HEK293T (cell line): Measurements from ENCODE around the gene ARMH3.
"Not testable (repeated sequence)": the region's sequence is repeated elsewhere in the genome, so short reads cannot be mapped to it uniquely, and the experiment has no call there.

Experiments
- CTCF ChIA-PET: fragments of 350-600 bp; formaldehyde crosslinking; extraction: SDS; loops from one replicate; lab custom pipeline; 2021; ENCODE audit warnings: antibody characterized with exemption, inconsistent platforms; lab: Yijun Ruan, JAX
- POLR2A ChIA-PET: fragments of 350-600 bp; formaldehyde crosslinking; extraction: SDS; loops from one replicate; lab custom pipeline; 2020; ENCODE audit warnings: antibody characterized with exemption, inconsistent platforms; lab: Yijun Ruan, JAX
- DNase-seq: peaks from one replicate; pipeline ENCODE4 v3.0.0; 2012; ENCODE audit warnings: mixed read lengths; ENCODE audit errors: extremely low spot score
- ARNT ChIP-seq: fragments of 450-650 bp; IDR thresholded peaks from 2 replicates; pipeline ENCODE4 v1.6.1; 2017; ENCODE audit warnings: mild to moderate bottlenecking
- BHLHE40 ChIP-seq: fragments of 450-650 bp; IDR thresholded peaks from 2 replicates; pipeline ENCODE4 v1.6.1; 2016; ENCODE audit warnings: mild to moderate bottlenecking, moderate library complexity, borderline replicate concordance
- ELF4 ChIP-seq: fragments of 450-650 bp; IDR thresholded peaks from 2 replicates; pipeline ENCODE4 v1.6.1; 2017; ENCODE audit warnings: antibody characterized with exemption
- FOXA1 ChIP-seq: fragments of 450-650 bp; IDR thresholded peaks from 2 replicates; pipeline ENCODE4 v1.6.1; 2016; ENCODE audit warnings: mild to moderate bottlenecking
- FOXK2 ChIP-seq: fragments of 450-650 bp; IDR thresholded peaks from 2 replicates; pipeline ENCODE4 v1.6.1; 2016; ENCODE audit warnings: mild to moderate bottlenecking
- FOXM1 ChIP-seq: fragments of 450-650 bp; IDR thresholded peaks from 2 replicates; pipeline ENCODE4 v1.6.1; 2017; ENCODE audit warnings: mild to moderate bottlenecking, borderline replicate concordance
- HDGF ChIP-seq: fragments of 450-650 bp; IDR thresholded peaks from 2 replicates; pipeline ENCODE4 v1.6.1; 2017; ENCODE audit warnings: antibody characterized with exemption, borderline replicate concordance
- L3MBTL2 ChIP-seq: fragments of 450-650 bp; conservative IDR thresholded peaks from 2 replicates; pipeline ENCODE4 v1.6.1; 2016; ENCODE audit warnings: mild to moderate bottlenecking
- LEF1 ChIP-seq: fragments of 450-650 bp; IDR thresholded peaks from 2 replicates; pipeline ENCODE4 v1.6.1; 2017; ENCODE audit warnings: mild to moderate bottlenecking, borderline replicate concordance
- NFRKB ChIP-seq: fragments of 450-650 bp; IDR thresholded peaks from 2 replicates; pipeline ENCODE4 v1.6.1; 2016; ENCODE audit warnings: mild to moderate bottlenecking, moderate library complexity
- SP1 ChIP-seq: fragments of 450-650 bp; IDR thresholded peaks from 2 replicates; pipeline ENCODE4 v1.6.1; 2017
- SUZ12 ChIP-seq: fragments of 450-650 bp; IDR thresholded peaks from 2 replicates; pipeline ENCODE4 v1.6.1; 2016; ENCODE audit warnings: mild to moderate bottlenecking
- TARDBP ChIP-seq: fragments of 450-650 bp; IDR thresholded peaks from 2 replicates; pipeline ENCODE4 v1.6.1; 2016
- ZNF384 ChIP-seq: fragments of 450-650 bp; IDR thresholded peaks from 2 replicates; pipeline ENCODE4 v1.6.1; 2016
- TF ChIP-seq, protein P1 (sequence below): fragments of 450-650 bp; IDR thresholded peaks from 2 replicates; pipeline ENCODE4 v1.6.1; 2016

ARMH3 gene

DNA sequence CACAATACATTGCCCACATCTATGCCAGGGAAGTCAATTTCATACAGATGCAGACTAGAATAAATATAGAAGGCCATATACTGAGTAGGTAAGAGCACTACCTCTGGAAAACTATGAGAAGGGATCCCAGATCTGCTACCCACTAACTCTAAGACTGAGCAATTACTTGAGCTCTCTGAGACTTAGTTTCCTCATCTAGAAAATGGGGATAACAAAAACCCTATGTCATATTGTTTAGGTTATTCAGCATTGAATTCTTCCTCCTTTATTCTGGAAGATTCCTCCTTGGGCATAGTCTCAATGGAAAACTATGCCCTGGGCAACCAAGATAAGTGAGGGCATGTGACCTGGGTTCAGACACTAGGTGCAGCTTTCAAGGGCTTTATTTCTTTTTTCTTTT is 4.0 kb upstream of the ARMH3 start:
- CTCF ChIA-PET: interaction anchor here (0.8 to 1.1 kb wide), 2 partner anchors 9 to 13 kb away, joined by 3 read pairs; no protein-coding TSS in a partner anchor
- POLR2A ChIA-PET: no interaction called here
- TF ChIP-seq NFRKB (no peak), ZNF384 (0 out of 2 replicates have a peak, but pooled peaks have one; percentile 25)
- DNase-seq: no peak

DNA sequence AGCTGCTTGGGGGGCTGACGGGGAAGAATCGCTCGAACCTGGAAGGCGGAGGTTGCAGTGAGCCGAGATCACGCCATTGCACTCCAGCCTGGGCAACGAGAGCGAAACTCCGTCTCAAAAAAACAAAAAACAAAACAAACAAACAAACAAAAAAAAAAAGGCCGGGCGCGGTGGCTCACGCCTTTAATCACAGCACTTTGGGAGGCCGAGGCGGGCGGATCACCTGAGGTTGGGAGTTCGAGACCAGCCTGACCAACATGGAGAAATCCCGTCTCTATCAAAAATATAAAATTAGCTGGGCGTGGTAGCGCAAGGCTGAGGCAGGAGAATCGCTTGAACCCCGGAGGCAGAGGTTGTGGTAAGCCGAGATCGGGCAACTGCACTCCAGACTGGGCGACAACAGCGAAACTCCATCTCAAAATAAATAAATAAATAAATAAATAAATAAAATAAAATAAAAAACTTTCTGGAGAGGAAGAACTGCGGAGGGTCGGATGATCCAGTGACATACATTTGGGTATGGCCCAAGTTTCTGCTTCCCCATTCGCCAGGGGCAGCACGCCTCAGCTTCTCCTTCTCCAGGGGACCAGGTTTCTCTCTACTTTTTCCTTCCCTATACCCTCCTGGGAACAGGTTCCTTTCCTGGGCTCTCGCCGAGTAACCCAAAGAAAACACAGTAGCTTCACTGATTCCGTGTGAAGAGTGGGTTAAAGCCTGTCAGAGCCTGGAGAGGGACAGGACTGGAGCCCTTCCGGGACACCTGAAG is 909 bp downstream of the ARMH3 start:
- peak; percentile 50 for DNase-seq
- ChIA-PET CTCF (interaction anchor here (0.6 to 3.1 kb wide), 2 partner anchors 18 to 46 kb away, joined by 3 to 10 read pairs; no protein-coding TSS in a partner anchor), POLR2A (interaction anchor here (0.6 to 1.7 kb wide), 8 partner anchors 10 to 511 kb away, joined by 3 to 6 read pairs (median 4); partner anchors contain the start of genes HPS6 and OGA)

DNA sequence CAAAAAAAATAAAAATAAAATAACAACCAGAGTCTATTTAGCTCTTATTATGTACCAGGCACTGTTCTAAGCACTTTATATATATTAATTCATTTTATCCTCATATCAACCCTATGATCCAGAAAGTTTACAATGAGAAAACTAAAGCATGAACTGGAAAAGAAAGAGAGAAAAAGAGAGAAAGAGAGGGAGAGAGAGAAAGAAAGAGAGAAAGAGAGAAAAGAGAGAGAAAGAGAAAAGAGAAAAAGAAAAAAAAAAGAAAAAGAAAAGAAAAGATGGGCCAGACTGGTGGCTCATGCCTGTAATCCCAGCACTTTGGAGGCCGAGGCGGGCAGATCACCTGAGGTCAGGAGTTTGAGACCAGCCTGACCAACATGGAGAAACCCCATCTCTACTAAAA is 9.9 kb downstream of the ARMH3 start:
- ChIA-PET CTCF (no interaction called here), POLR2A (no interaction called here)
- no peak for DNase-seq
- no peak for TF ChIP-seq FOXM1
- no peak for TF ChIP-seq SUZ12
- TF ChIP-seq FOXK2: no peak
- TF ChIP-seq BHLHE40: no peak
- no peak for TF ChIP-seq NFRKB
- TF ChIP-seq, protein P1, sequence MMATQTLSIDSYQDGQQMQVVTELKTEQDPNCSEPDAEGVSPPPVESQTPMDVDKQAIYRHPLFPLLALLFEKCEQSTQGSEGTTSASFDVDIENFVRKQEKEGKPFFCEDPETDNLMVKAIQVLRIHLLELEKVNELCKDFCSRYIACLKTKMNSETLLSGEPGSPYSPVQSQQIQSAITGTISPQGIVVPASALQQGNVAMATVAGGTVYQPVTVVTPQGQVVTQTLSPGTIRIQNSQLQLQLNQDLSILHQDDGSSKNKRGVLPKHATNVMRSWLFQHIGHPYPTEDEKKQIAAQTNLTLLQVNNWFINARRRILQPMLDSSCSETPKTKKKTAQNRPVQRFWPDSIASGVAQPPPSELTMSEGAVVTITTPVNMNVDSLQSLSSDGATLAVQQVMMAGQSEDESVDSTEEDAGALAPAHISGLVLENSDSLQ: no peak
- no peak for TF ChIP-seq L3MBTL2
- no peak for TF ChIP-seq HDGF
- no peak for TF ChIP-seq LEF1
- TF ChIP-seq ARNT: no peak
- TF ChIP-seq ZNF384: no peak
- no peak for TF ChIP-seq TARDBP
- TF ChIP-seq FOXA1: no peak
- TF ChIP-seq ELF4: no peak
- TF ChIP-seq SP1: no peak

DNA sequence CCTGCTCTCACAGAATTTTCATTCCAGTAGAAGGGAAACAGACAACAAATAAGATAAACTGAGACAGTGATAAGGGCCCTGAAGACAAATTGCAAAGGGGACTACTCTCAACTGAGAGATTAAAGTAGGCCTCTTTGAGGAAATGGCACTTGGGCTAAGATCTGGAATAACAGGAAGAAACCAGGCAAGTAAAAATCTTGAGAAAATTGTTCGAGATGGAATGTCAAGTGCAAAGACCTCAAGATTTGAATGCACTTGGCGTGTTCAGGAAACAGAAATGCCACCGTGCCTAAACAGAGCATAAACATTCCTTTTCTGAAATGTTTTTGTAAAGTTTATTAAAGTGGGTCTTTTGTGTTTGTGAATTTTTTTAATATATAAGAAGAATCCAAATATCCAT is 10.7 kb downstream of the ARMH3 start:
- TF ChIP-seq LEF1 (no peak), FOXK2 (no peak), FOXA1 (no peak), SUZ12 (no peak), SP1 (no peak), FOXM1 (no peak), ZNF384 (no peak)
- TF ChIP-seq, protein P1: no peak
- DNase-seq: no peak
- ChIA-PET CTCF (no interaction called here), POLR2A (no interaction called here)

DNA sequence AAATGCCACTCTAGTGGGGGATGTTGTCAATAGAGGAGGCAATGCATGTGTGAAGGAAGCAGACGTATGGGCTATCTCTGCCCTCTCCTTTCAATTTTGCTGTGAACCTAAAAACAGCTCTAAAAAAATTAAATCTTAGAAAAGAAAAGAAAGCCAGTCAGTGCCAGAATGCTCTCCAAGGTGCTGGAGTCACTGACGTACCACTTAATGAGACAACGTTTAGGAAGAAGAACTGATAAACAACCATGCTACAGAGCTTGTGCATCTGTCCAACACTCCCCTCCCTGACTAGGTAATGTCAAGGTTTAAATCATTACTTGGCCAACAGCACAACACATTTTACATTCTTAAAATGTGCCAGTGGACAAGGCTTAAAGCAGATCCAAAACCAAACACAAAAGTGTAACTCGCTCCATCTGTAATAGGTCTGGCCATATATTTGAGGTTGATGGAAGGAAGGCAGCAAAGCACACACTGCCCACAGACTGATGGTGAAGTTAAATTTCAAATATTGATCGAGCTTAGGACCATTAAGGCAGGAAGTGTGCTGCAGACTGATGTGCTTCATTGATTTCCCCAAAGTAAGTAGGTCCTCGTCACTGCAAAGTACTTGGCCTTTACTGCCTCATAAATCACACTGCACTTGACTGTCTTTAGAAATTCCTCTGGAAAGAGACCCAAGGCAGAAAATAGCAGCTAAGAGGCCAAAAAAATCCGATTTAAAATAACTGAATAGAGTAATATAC is 15.5 kb downstream of the ARMH3 start:
- POLR2A ChIA-PET: no interaction called here
- TF ChIP-seq, protein P1: peak; percentile 89
- TF ChIP-seq SP1: no peak
- DNase-seq: peak; percentile 48
- CTCF ChIA-PET: no interaction called here

DNA sequence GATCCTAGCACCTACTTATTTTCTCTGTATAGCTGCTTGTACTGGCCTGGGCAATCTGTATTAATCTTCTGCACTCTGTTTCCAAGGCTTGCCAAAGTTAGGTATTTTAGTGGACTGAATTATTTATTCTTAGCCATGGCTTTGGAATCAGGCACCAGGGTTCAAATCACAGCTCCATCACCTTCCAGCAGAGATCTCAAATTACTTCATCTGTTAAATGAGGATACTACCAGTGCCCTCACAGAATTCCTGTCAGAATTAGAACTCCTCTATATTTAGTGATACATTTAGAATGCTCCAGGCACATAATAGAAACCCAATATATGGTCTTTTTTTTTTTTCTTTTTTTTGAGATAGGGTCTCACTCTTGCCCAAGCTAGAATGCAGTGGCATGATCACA is 17.6 kb downstream of the ARMH3 start:
- CTCF ChIA-PET: interaction anchor here (0.6 kb wide), 1 partner anchor 57 kb away, joined by 5 read pairs; no protein-coding TSS in a partner anchor
- no peak for DNase-seq
- TF ChIP-seq, protein P1: no peak
- TF ChIP-seq ELF4: no peak
- no peak for TF ChIP-seq BHLHE40
- TF ChIP-seq LEF1: no peak
- no peak for TF ChIP-seq FOXK2
- TF ChIP-seq SUZ12: no peak
- POLR2A ChIA-PET: no interaction called here

DNA sequence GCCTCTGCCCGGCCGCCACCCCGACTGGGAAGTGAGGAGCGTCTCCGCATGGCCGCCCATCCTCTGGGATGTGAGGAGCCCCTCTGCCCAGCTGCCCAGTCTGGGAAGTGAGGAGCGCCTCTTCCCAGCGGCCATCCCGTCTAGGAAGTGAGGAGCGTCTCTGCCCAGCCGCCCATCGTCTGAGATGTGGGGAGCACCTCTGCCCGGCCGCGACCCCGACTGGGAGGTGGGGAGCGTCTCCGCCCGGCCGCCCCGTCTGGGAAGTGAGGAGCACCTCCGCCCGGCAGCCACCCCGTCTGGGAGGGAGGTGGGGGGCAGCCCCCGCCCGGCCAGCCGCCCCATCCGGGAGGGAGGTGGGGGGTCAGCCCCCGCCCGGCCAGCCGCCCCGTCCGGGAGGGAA is 20.2 kb downstream of the ARMH3 start:
- CTCF ChIA-PET, POLR2A ChIA-PET, DNase-seq: not testable (repeated sequence)
